ENCODE data around the gene CHSY3. TPM values are rescaled to one million over a fixed set of nuclear protein-coding genes. Genes with fewer than 3 reads are reported as not detected.

Gene CHSY3
- total RNA-seq, 1 donor from 2014 or later, result 12.8 TPM

DNA sequence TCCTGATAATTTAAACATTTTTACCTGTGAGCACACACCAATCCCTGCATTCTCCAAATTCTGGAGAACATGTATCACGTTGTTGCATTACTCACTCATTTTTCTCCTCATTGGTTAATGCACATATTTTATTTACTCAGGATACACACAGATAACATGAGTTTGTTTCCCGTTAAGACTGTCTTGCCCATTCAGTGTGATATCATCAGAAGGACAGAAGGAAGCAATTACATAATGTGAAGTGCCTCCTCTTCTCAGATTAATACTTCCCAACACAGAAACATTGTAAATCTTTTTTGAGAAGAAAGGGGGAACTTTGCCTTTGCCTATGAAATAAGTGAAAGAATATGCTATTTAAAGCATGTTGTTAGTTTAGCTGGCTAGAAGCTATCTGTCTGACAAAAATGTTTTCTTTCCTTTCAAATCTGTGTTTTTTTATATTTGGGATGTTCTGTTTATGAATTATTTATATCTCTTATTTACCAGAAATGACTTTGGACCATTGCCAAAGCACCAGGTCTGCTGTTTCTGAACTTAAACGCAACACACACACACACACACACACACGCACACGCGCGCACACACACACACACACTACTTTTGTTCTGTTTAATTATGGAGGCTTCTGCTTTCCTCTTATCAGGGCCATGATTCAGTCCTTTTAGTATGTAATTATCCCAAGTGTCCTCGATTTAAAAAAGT is 186.5 kb downstream of the CHSY3 start:
- DNase-seq (ENCODE audit: low read depth), result no peak

GRCh38 chr5:130092991-130093390 is 188.7 kb downstream of the CHSY3 start:
- no peak for DNase-seq (ENCODE audit: low read depth)

GRCh38 chr5:130096483-130096882 is 192.2 kb downstream of the CHSY3 start:
- no peak for DNase-seq (ENCODE audit: low read depth)

DNA sequence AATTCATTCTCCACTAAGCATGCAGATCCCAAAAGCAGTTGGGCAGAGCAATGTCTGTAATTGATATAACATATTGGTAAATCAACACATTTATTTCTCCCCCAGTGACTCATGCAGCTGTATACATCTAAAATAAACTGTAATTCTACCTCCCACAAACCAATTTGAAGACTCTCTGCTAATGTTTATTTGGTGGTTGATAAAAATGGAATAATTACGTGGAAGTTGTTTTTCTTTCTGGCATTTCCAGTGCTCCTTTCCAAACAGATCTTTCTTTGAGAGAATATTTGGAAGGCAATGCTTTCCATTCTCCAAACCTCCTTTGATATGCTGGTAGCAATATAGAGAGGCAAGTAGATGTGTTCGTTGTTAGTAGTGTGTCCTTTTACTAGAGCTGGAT is 194.7 kb downstream of the CHSY3 start:
- no peak for DNase-seq (ENCODE audit: low read depth)

- DNase-seq (ENCODE audit: low read depth), result no peak
Measured at GRCh38 chr5:130102375-130102774, 198.1 kb downstream of the CHSY3 start.

DNA sequence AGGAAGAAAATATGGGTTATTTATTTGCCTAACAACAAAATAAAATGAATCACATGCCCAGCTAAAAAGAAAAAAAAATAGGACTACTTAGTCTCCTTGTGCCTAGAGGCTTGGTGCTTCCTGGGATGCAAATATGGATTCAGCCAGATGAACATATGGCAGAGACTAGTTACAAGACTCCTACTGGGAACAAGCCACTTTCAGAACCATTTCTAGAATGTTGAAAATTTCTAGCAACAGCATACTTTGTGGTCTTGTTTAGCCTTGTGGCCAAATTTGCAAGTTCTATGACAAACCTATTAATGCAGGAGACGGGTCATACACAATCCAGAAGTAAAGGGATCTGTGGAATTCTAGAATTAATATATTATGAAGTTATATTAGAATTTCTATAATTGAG is 198.7 kb downstream of the CHSY3 start:
- no peak for DNase-seq (ENCODE audit: low read depth)

GRCh38 chr5:130104895-130105688 is 200.8 kb downstream of the CHSY3 start:
- no peak for DNase-seq (ENCODE audit: low read depth)

DNA sequence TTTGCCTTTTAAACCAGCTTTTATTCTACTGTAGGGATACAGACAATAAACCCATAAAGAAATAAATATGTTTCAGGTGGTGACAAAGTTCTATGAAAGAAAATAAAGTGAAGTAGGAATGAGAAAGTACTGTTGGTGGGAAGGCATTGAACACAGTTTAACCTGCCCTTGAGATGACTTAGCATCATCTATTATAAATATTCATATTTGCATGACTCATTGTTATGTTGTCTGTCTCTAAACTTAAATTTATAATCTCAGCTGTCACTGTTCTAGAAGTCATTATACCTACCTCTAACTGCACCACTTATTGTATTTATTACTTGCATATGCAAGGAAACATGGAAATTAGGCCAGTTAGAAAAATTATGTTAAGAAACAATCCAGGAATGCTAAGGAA is 202.2 kb downstream of the CHSY3 start:
- DNase-seq (ENCODE audit: low read depth), result no peak

GRCh38 chr5:130109152-130109551 is 204.9 kb downstream of the CHSY3 start:
- DNase-seq (ENCODE audit: low read depth), result peak; percentile 43

GRCh38 chr5:130110328-130110727 is 206.1 kb downstream of the CHSY3 start:
- DNase-seq (ENCODE audit: low read depth), result peak; percentile 25

DNA sequence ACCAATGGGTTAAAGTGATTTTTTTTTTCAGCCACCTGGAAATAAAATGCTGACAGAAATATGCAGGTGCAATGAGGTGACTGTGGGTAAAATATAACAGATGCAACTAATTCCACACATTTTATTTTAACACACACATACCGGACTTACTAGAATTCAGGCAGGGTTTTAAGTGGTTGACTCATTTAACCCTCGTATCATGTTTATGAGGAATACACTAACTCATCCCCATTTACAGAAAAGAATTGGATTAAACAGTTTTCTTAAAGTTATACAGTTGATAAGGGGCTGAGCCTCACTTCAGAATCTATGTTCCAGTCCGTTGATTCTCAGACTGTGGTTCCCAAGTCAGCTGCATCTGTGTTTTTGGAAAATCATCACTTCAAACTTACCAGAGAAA is 207.5 kb downstream of the CHSY3 start:
- peak; percentile 10 for DNase-seq (ENCODE audit: low read depth)

- no peak for DNase-seq (ENCODE audit: low read depth)
Measured at GRCh38 chr5:130112246-130112645, 208.0 kb downstream of the CHSY3 start.

DNA sequence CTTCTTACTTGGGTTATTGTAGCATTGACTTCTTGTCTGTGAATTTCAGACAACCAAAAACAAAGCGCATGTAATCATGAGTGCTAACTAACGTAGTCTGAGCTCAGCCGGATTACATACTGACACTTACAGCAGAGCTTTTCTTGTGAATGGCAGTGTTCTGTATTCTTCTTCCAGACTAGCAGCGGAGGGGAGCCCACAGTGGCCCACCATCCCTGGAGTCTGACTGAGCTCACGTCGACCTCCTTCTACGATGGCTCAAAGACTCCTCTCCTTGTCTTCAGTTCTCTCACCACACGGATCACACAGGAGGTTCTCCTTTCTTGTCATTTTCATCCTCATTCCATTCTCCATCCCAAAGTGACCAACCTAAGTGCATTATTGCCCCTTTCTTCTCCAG is 211.4 kb downstream of the CHSY3 start:
- DNase-seq (ENCODE audit: low read depth), result no peak

- DNase-seq (ENCODE audit: low read depth), result no peak
Measured at GRCh38 chr5:130116462-130116861, 212.2 kb downstream of the CHSY3 start.

DNA sequence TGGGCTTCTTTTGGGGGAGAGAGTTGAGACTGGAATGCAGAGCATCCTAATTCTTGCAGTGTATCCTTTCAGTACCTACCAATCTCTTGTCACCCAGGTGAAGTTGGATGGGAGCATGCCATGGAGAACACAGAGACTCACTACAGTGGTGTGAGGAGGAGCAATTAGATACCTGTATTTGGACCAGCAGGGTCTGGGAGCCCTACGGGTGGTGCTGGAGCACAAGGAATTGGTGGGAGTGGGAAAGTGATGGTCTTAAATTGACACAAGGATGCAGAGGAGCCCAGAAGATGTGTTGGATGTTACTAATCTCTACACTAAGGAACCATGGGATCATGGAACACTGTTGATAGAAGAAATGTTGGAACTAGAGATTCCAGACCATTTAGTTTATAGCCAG is 212.7 kb downstream of the CHSY3 start:
- no peak for DNase-seq (ENCODE audit: low read depth)

GRCh38 chr5:130126746-130127145 is 222.5 kb downstream of the CHSY3 start:
- peak; percentile 62 for DNase-seq (ENCODE audit: low read depth)

DNA sequence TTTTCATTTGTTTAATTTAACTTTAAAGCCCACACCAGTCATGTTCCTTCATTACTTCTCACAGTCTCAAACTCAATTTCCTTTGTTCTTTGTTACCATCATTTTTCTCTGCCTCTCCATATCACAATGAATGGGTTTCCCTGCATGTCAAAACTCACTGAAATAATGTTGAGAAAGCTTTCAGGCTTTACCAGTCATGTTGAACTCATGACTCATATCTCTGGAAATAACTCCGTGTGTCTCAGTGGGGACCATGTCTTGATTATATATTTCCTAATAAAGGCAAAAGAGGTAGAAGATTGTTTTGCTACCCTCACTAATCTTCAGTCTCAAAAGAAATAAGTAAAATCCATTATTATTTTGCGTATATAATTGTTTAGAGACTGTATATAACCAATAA is 231.2 kb downstream of the CHSY3 start:
- peak; percentile 74 for DNase-seq (ENCODE audit: low read depth)

- peak; percentile 25 for DNase-seq (ENCODE audit: low read depth)
Measured at GRCh38 chr5:130136300-130136699, 232.0 kb downstream of the CHSY3 start.

- no peak for DNase-seq (ENCODE audit: low read depth)
Measured at GRCh38 chr5:130137681-130138080, 233.4 kb downstream of the CHSY3 start.

DNA sequence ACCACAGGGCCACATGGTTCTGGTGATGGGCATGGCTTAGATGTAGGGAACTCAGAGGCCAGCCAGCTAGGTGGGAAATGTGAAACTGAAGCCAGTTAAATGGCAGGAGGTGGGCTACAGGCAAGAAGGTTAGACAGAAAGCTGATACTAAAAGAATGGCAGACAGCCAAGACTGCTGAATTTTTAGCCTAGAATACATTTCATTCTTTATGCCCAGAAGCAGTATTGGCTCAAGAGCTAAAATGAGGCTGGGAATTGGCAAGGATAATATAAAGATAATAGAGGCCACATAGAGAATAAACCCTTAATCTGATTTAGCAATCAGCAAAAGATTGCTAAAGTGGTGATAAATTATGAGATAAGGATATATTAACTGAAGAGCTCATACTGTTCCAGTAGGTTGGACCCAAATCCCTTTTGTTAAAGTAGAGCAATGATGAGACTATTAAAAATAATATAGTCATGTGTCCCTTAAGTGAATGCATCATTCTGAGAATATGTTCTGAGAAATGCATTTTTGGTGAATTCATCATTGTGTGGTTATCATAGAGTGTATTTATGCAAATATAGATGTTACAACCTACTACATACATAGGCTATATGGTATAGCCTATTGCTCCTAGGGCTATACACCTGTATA is 234.3 kb downstream of the CHSY3 start:
- no peak for DNase-seq (ENCODE audit: low read depth)

DNA sequence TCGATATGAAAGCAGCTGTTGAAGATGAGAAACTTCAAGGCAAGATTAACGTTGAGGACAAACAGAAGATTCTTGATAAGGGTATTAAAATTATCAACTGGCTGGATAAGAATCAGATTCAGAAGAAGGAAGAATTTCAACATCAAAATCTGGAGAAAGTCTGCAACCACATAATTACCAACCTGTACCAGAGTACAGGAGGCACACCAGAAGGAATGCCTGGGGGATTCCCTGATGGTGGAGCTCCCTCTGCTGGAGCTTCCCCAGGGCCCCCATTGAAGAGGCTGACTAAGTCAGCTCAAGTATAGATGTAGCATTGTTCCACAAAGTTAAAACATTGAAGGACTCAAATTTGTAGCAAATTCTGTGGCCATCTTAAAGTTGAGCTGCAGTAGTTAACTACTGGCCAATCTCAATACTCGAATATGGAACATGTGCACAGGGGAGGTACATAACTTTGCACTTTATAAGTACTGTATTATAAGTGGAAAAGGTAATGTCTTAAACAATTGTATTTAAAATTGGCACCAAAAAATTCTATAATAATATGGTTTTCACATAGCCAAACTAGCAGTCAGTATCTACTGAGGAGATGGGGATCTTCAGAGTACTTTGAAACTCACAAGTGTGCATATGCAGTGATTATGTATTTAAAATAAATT is 237.5 kb downstream of the CHSY3 start:
- DNase-seq (ENCODE audit: low read depth), result peak; percentile 64

DNA sequence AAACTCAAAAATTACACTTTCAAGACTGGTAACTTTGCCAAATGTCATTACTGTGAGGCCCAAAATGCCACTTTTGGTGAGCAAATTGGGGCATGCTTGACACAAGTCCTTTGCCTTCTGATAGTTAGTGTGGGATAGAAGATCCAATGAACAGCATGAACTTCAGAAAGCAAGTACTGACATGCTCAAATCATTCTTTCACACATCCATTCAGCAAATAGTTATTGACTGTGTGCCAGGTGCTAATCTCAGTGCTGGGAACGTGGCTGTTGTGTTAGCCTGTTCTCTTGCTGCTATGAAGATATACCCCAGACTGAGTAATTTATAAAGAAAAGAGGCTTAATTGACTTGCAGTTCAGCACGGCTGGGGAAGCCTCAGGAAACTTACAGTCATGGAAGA is 247.0 kb downstream of the CHSY3 start:
- DNase-seq (ENCODE audit: low read depth), result no peak

All from myocyte (in vitro differentiated cells).